Endothelial cell of umbilical vein (primary cell): ENCODE data around the gene TPST1.

Experiments
- POLR2AphosphoS5 ChIP-seq: IDR thresholded peaks from 2 replicates; pipeline ENCODE4 v1.6.1; 2012; ENCODE audit warnings: low read depth, mild to moderate bottlenecking, control low read depth, low read length, moderate library complexity; ENCODE audit not compliant: insufficient read depth
- TF ChIP-seq, protein P1 (sequence below), 2 donors: IDR thresholded peaks; 1 replicate in 1 of 2; 2 replicates in 1 of 2; pipeline ENCODE4 v1.5.1; 2011; ENCODE audit warnings: low read length in 2 of 2, mild to moderate bottlenecking in 2 of 2, moderate library complexity in 2 of 2, control low read depth in 1 of 2, inconsistent platforms in 1 of 2, low read depth in 1 of 2; ENCODE audit not compliant: insufficient read depth in 1 of 2; ENCODE audit errors: extremely low read depth in 1 of 2

DNA sequence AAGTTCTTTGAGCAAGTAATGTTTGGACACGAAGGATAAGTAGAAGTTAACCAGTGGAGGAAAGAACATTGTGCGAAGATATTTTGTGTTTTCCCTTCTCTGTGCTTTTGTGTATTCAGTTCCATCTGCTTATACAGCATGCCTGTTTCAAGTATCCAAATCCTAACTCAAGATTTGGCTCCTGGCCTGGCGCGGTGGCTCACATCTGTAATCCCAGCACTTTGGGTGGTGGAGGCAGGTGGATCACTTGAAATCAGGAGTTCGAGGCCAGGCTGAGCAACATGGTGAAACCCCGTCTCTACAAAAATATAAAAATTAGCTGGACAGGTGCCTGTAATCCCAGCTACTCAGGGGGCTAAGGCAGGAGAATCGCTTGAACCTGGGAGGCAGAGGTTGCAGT is 40.8 kb upstream of the TPST1 start:
- TF ChIP-seq, protein P1, sequence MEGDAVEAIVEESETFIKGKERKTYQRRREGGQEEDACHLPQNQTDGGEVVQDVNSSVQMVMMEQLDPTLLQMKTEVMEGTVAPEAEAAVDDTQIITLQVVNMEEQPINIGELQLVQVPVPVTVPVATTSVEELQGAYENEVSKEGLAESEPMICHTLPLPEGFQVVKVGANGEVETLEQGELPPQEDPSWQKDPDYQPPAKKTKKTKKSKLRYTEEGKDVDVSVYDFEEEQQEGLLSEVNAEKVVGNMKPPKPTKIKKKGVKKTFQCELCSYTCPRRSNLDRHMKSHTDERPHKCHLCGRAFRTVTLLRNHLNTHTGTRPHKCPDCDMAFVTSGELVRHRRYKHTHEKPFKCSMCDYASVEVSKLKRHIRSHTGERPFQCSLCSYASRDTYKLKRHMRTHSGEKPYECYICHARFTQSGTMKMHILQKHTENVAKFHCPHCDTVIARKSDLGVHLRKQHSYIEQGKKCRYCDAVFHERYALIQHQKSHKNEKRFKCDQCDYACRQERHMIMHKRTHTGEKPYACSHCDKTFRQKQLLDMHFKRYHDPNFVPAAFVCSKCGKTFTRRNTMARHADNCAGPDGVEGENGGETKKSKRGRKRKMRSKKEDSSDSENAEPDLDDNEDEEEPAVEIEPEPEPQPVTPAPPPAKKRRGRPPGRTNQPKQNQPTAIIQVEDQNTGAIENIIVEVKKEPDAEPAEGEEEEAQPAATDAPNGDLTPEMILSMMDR (IDR thresholded peaks at IDR 0.05; ENCODE audit: extremely low read depth in 1 of 2, insufficient read depth in 1 of 2, low read depth in 1 of 2, low read length in 2 of 2), result no peak
- no peak for TF ChIP-seq POLR2AphosphoS5
